DND-41 (cell line): Measurements from ENCODE around the gene PHF3.

Experiments
- ATAC-seq: fragments of 200-7000 bp; cut with Tn5 transposase; 3 replicates; pipeline ENCODE4 v1.9.1; 2021; ENCODE audit warnings: low read depth; ENCODE audit not compliant: insufficient read depth
- DNase-seq: peaks from one replicate; pipeline ENCODE4 v3.0.0-alpha.2; 2020
- H2AFZ ChIP-seq: 2 replicates; pipeline ENCODE4 v1.6.0; 2012; ENCODE audit warnings: low read depth, low read length
- H3K27ac ChIP-seq: 2 replicates; pipeline ENCODE4 v1.5.1; 2012; ENCODE audit warnings: low read length, inconsistent platforms
- H3K27me3 ChIP-seq: fragments of 200-600 bp; sonication (generic); 2 replicates; pipeline ENCODE4 v1.6.0; 2012; ENCODE audit warnings: low read length, mild to moderate bottlenecking, inconsistent platforms; ENCODE audit not compliant: insufficient read depth, poor library complexity
- H3K36me3 ChIP-seq: 2 replicates; pipeline ENCODE4 v1.5.1; 2012; ENCODE audit warnings: low read length, inconsistent platforms; ENCODE audit not compliant: insufficient read depth
- H3K4me1 ChIP-seq: 2 replicates; pipeline ENCODE4 v1.5.1; 2012; ENCODE audit warnings: mild to moderate bottlenecking, low read length; ENCODE audit not compliant: insufficient read depth
- H3K4me2 ChIP-seq: 2 replicates; pipeline ENCODE4 v1.6.0; 2012; ENCODE audit warnings: mild to moderate bottlenecking, moderate library complexity, low read length, inconsistent platforms; ENCODE audit not compliant: insufficient read depth
- H3K4me3 ChIP-seq, 2 experiments: fragments of 200-600 bp in 1 of 2; shearing (Covaris generic) in 1 of 2; 2 replicates each; pipeline ENCODE4 v1.5.1; 2012 to 2016; ENCODE audit warnings: inconsistent platforms in 2 of 2, low read length in 2 of 2, mild to moderate bottlenecking in 2 of 2, low read depth in 1 of 2, moderate library complexity in 1 of 2
- H3K79me2 ChIP-seq: 2 replicates; pipeline ENCODE4 v1.6.0; 2012; ENCODE audit warnings: low read length, inconsistent platforms; ENCODE audit not compliant: insufficient read depth
- H3K9ac ChIP-seq: 2 replicates; pipeline ENCODE4 v1.6.0; 2012; ENCODE audit warnings: low read depth, mild to moderate bottlenecking, inconsistent platforms, low read length, moderate library complexity
- H3K9me3 ChIP-seq: 2 replicates; pipeline ENCODE4 v1.5.1; 2012; ENCODE audit warnings: low read length, moderate library complexity, mild to moderate bottlenecking, inconsistent platforms; ENCODE audit not compliant: insufficient read depth, severe bottlenecking
- H4K20me1 ChIP-seq: 2 replicates; pipeline ENCODE4 v1.6.0; 2012; ENCODE audit warnings: low read length; ENCODE audit not compliant: insufficient read depth
- CTCF ChIP-seq: IDR thresholded peaks from 2 replicates; pipeline ENCODE4 v1.5.1; 2012; ENCODE audit warnings: borderline replicate concordance, low read length, moderate library complexity, mild to moderate bottlenecking; ENCODE audit not compliant: poor library complexity, severe bottlenecking; ENCODE audit errors: extremely low read depth
- EZH2 ChIP-seq: IDR thresholded peaks from 3 replicates; pipeline ENCODE4 v1.6.1; 2012; ENCODE audit warnings: borderline replicate concordance, low read depth, mild to moderate bottlenecking, moderate library complexity, low read length, inconsistent platforms; ENCODE audit not compliant: severe bottlenecking

PHF3 gene

DNA sequence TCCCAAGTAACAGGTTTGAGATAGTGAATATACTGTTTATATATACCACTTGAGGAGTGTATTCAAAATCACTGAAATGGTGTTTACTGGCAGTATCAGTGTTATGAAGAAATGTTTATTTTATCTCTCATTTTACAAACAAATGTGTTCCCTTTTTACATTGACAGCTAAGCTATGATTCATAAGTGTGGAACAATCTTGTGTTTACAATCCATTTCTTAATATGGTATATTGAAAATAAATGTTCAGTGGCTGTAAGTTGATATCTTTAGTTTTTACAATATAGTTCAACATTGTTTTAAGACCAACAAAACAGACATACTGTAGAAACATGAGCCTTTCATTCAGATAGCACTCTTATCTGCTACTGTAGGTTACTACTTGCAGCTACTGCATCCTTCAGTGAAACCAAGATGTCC lies 14.3 kb downstream of the PHF3 start:
- no peaks in the 10 kb centered on the region for H3K9me3 ChIP-seq
- H3K36me3 ChIP-seq: peaks cover 17% of the 10 kb centered on the region
- no peaks in the 10 kb centered on the region for H3K27me3 ChIP-seq
- DNase-seq: no peak
- no peak for ATAC-seq
- H2AFZ ChIP-seq: no peak overlapping the region
- no peak overlapping the region for H3K27ac ChIP-seq
- H4K20me1 ChIP-seq: peaks cover 79% of the 10 kb centered on the region
- peaks cover 100% of the 10 kb centered on the region for H3K79me2 ChIP-seq
- TF ChIP-seq EZH2: no peak
- TF ChIP-seq CTCF: no peak
- H3K4me1 ChIP-seq: 0 out of 2 replicates have a peak, but pooled peaks cover 2% of the 10 kb centered on the region
- H3K4me2 ChIP-seq: no peak overlapping the region
- no peak overlapping the region for H3K9ac ChIP-seq
- no peak overlapping the region for H3K4me3 ChIP-seq

DNA sequence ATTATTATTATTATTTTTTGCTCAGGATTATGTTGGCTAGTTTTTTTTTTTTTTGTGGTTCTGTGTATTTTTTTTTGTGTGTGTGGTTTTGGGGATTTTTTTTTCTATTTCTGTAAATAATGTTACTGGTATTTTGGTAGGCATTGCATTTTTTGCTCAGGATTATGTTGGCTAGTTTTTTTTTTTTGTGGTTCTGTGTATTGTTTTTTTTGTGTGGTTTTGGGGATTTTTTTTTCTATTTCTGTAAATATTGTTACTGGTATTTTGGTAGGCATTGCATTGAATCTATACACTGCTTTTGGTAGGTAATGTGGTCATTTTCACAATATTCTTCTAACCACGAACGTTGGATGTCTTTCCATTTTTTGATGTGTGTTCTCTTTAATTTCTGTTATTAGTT lies 17.4 kb downstream of the PHF3 start:
- DNase-seq (no peak), ATAC-seq (no peak)
- H3K4me1 ChIP-seq: 0 out of 2 replicates have a peak, but pooled peaks cover 2% of the 10 kb centered on the region
- no peak overlapping the region for H3K4me2 ChIP-seq
- peaks cover 100% of the 10 kb centered on the region for H3K79me2 ChIP-seq
- H4K20me1 ChIP-seq: peaks cover 89% of the 10 kb centered on the region
- no peak overlapping the region for H3K4me3 ChIP-seq
- H2AFZ ChIP-seq: no peak overlapping the region
- no peaks in the 10 kb centered on the region for H3K27me3 ChIP-seq
- H3K9ac ChIP-seq: no peak overlapping the region
- H3K27ac ChIP-seq: no peak overlapping the region
- no peaks in the 10 kb centered on the region for H3K9me3 ChIP-seq
- peaks cover 5% of the 10 kb centered on the region; the same call in 1 of the 2 replicates for H3K36me3 ChIP-seq
- TF ChIP-seq EZH2 (no peak), CTCF (no peak)

DNA sequence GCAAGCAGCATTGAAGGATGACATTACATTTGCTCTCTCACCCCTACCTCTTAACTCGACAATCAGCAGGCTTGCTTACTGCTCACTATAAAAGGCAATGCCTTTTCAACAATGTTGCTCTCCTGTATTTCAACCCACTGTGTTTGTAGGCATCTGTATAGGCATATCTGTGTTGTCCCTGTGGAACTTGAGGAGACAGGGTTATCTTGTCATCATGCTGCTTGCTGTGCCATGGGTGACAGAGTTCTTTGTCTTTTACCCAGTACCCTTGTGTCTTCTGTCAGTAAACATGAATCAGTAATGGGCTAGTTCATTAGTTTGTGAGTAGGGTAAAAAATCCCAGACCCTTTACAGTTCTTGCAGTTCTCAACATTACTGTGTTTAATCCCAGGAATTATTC lies 25.2 kb downstream of the PHF3 start:
- Histone ChIP-seq H4K20me1 (peaks cover 84% of the 10 kb centered on the region), H3K36me3 (peaks cover 3% of the 10 kb centered on the region; the same call in 1 of the 2 replicates), H3K9me3 (no peaks in the 10 kb centered on the region), H3K27ac (no peak overlapping the region), H3K27me3 (no peaks in the 10 kb centered on the region), H3K4me2 (no peak overlapping the region), H2AFZ (no peak overlapping the region), H3K9ac (no peak overlapping the region), H3K79me2 (peaks cover 100% of the 10 kb centered on the region), H3K4me1 (no peaks in the 10 kb centered on the region), H3K4me3 (no peak overlapping the region)
- ATAC-seq (no peak), DNase-seq (no peak)
- TF ChIP-seq EZH2 (no peak), CTCF (no peak)

DNA sequence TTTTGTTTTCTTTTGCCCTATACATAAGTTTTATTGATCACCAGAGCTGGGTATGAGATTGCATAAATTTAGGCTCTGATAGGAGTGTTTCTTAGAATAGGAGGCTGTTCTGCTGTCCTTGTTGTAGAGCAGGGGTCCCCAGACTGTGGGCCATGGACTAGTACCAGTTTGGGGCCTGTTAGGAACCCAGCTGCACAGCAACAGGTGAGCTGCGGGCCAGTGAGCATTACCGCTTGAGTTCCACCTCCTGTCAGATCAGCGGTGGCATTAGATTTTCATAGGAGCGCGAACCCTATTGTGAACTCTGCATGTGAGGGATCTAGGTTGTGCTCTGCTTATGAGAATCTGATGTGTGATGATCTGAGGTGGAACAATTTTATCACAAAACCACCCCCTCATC lies 26.2 kb downstream of the PHF3 start:
- Histone ChIP-seq H4K20me1 (peaks cover 82% of the 10 kb centered on the region), H3K79me2 (peaks cover 99% of the 10 kb centered on the region), H3K27me3 (no peaks in the 10 kb centered on the region), H3K36me3 (peaks cover 3% of the 10 kb centered on the region; the same call in 1 of the 2 replicates), H3K27ac (no peak overlapping the region), H3K9ac (no peak overlapping the region), H3K9me3 (no peaks in the 10 kb centered on the region), H3K4me3 (no peak overlapping the region), H3K4me1 (no peaks in the 10 kb centered on the region), H3K4me2 (no peak overlapping the region), H2AFZ (no peak overlapping the region)
- no peak for TF ChIP-seq EZH2
- no peak for TF ChIP-seq CTCF
- ATAC-seq: no peak
- DNase-seq: no peak
